ENCODE data around the gene RNPEP.

GRCh38 chr1:202029727-202030126, 47.3 kb downstream of the RNPEP start:
- no peak for TF ChIP-seq CTCF (conservative IDR thresholded peaks at IDR 0.05; ENCODE audit: low read length)
- no peak for TF ChIP-seq EZH2phosphoT487 (IDR thresholded peaks at IDR 0.05; ENCODE audit: borderline replicate concordance)
